ENCODE measurements around the gene KRTAP2-1.

- TF ChIP-seq, protein P1, sequence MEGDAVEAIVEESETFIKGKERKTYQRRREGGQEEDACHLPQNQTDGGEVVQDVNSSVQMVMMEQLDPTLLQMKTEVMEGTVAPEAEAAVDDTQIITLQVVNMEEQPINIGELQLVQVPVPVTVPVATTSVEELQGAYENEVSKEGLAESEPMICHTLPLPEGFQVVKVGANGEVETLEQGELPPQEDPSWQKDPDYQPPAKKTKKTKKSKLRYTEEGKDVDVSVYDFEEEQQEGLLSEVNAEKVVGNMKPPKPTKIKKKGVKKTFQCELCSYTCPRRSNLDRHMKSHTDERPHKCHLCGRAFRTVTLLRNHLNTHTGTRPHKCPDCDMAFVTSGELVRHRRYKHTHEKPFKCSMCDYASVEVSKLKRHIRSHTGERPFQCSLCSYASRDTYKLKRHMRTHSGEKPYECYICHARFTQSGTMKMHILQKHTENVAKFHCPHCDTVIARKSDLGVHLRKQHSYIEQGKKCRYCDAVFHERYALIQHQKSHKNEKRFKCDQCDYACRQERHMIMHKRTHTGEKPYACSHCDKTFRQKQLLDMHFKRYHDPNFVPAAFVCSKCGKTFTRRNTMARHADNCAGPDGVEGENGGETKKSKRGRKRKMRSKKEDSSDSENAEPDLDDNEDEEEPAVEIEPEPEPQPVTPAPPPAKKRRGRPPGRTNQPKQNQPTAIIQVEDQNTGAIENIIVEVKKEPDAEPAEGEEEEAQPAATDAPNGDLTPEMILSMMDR (IDR thresholded peaks at IDR 0.05) = no peak
- TF ChIP-seq POLR2AphosphoS5 (IDR thresholded peaks at IDR 0.05) = no peak
- no peak for TF ChIP-seq POLR2A (IDR thresholded peaks at IDR 0.05)
- TF ChIP-seq EP300 (IDR thresholded peaks at IDR 0.05) = no peak
Measured at GRCh38 chr17:41013181-41013580, 33.9 kb downstream of the KRTAP2-1 start.

All from sigmoid colon (tissue), 4 donors.